CD4-positive, alpha-beta T cell treated with Interleukin-4 for 4 hours (primary cell): ENCODE data around the gene WIZ.

Source experiments
- DNase-seq: peaks from one replicate; pipeline ENCODE4 v3.0.0-alpha.2; 2020

The WIZ gene

GRCh38 chr19:15464394-15465385 is 14.9 kb upstream of the WIZ start, which contains the start of gene RASAL3:
TSS of gene RASAL3 (minus strand) at chr19:15464544. CDS start at chr19:15464358, 186 bp downstream.
- DNase-seq, result peak; percentile 82

- peak; percentile 87 for DNase-seq
Observed at GRCh38 chr19:15463861-15464371, 14.2 kb upstream of the WIZ start.

- no peak for DNase-seq
Observed at GRCh38 chr19:15461694-15462093, 11.9 kb upstream of the WIZ start.

GRCh38 chr19:15457701-15458484 is 8.1 kb upstream of the WIZ start:
- DNase-seq, result no peak

GRCh38 chr19:15456871-15457700 is 7.3 kb upstream of the WIZ start:
- no peak for DNase-seq

GRCh38 chr19:15456441-15456840 is 6.7 kb upstream of the WIZ start:
- no peak for DNase-seq

DNA sequence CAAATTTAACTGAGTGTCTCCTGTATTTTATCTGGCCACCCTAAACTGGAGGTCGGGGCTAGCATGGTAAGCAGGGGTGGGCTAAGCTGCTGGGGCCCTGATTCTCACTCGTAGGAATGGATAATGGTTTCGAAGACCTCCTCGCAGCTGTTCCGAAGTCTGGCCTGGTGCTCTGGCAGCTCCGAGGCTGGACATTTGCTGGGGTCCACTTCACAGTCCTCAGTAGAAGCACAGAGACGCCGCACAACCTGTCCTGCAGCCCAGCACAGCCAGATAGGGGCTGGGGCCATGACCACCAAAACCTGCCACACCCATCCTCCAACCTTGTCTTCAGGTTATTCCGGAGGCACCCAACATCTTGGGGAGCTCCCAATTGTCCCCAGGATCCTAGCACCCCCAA is 6.2 kb upstream of the WIZ start:
- DNase-seq, result no peak

- DNase-seq, result no peak
Observed at GRCh38 chr19:15453906-15454860, 4.4 kb upstream of the WIZ start.

DNA sequence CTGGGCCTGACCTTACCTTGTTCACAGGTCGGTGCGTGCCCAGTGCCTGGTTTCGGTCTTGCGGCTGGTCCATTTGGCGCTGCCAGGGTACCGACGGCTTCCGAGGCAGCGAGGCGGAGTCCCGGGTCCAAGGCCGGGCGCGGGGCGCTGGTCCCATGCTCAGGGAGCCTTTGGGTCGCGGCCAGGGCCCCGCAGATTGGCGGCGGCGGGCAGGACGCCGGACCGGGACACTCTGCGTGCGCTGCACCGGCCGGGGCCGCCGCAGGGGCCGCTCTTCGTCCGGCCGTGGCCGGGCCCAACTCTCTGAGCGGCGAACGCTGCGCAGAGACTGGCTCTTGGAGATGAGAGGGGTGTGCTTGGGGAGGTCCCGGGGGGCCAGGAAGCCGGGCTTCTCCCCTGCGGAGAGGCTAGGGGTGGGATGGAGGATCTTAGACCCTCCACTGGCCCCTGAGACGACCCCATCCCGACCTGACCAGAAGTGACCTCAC is 3.4 kb upstream of the WIZ start:
- DNase-seq, result no peak

- DNase-seq, result no peak
Observed at GRCh38 chr19:15452111-15453047, 2.6 kb upstream of the WIZ start.

DNA sequence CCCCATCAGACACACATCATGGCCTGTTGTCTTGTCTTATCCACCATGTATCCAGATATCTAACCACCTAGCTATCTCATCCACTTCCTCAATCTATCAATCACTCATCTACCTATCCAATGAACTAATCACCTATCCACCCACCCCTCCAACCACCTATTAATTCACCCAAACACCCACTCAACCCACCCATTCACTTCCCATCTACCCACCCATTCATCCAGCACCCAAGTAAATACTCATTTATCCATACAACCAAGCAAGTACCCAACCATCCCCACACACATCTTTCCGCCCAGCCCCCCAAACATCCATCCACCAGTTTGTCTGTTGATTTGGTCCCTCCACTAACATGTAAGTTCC is 753 bp upstream of the WIZ start:
- DNase-seq, result no peak

DNA sequence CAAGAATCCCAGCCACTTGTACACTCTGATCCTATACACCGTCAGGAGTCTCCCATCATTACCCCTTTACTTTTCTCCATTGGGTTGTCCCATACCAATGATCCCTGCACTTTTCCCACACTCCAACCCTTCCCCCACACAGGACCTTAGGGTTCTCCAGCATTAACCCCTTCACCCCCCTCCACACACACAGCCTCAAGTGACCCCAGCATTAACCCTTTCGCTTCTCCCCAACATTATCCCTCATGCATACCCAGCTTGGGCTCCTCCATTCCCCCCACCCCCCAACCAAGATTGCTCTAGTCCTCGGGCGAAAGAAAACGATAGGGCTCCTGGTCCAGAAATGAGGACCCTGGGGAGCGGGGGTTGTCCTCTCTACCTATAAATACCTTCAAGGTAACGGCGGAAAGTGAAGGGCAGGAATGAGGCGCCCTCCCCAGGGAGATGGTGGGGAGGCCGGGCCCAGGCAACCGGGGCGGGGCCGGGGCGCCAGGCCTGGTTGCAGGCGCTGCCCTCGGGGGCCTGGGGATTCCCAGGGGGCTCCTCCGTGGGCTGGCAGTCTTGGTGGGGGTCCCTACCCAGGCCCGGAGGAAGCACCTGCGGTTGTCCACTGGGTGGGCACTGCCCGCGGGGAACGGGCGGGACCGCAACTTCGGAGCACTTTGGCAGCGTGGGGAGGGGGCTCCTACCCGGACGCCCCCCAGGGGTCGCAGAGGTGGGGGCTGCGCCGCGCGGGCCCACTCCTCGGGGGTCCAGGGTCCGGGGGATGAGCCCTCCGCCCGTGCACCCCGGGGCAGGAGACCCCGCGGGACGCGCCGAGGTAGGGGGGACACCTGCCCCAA is 757 bp downstream of the WIZ start:
- no peak for DNase-seq

- DNase-seq, result no peak
Observed at GRCh38 chr19:15448044-15448777, 1.5 kb downstream of the WIZ start.

- no peak for DNase-seq
Observed at GRCh38 chr19:15447057-15447456, 2.7 kb downstream of the WIZ start.

GRCh38 chr19:15445807-15446376 is 3.9 kb downstream of the WIZ start:
- no peak for DNase-seq

- no peak for DNase-seq
Observed at GRCh38 chr19:15445227-15445605, 4.5 kb downstream of the WIZ start.

DNA sequence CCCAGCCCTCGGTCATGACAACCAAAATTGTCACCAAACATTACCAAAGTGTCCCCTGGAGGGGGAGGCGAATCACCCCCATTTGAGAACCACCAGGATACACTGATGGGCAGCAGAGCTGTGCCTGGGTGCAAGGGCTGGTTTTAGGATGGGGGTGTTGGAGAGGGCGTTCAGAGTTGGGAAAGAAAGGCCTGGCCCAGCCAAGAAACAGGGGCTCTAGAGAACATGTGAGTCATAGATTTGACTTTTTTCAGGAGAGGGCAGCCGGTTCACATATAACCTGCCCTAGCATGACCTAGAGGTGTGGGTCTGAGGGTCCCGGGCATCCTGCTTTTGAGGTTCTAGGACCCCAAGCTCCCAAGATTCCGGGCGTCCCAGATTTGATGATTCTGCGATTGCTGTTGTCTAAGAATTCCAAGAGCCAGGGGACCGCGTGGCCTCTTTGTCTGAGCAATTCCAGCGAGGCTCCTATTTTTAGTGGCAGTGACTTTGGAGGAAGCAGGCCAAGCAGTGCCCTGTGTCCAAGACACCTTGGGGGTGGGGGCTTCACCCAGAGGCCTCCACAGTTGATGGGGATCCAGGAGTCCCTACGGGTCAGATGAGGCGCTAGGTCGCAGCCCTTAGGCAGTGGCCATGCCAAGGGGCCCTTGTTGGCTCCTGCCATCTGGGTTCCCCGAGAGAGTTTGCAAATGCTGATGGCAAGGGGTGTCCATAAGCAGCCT is 5.1 kb downstream of the WIZ start:
- DNase-seq, result no peak
